HL-60 (cell line): ENCODE results near the gene PIK3R2.

Source experiments
- DNase-seq, 2 experiments: peaks; one replicate each; pipeline ENCODE4 v3.0.0-alpha.2; 2010 to 2020; ENCODE audit warnings: low read depth in 1 of 2, low spot score in 1 of 2
- H3K27ac ChIP-seq: fragments of 250-450 bp; sonication (Bioruptor Pico); replicated peaks from 2 replicates; pipeline ENCODE4 v1.5.1; 2020; ENCODE audit warnings: mild to moderate bottlenecking, moderate library complexity
- H3K27me3 ChIP-seq: fragments of 250-450 bp; sonication (Bioruptor Pico); 2 replicates; pipeline ENCODE4 v1.5.1; 2021; ENCODE audit warnings: mild to moderate bottlenecking, moderate library complexity; ENCODE audit not compliant: insufficient read depth, poor library complexity, severe bottlenecking
- H3K4me3 ChIP-seq: replicated peaks from 2 replicates; pipeline ENCODE4 v1.5.1; 2011; ENCODE audit warnings: mild to moderate bottlenecking, control low read depth, low read length; ENCODE audit not compliant: insufficient read depth
- CTCF ChIP-seq: IDR thresholded peaks from one replicate; pipeline ENCODE4 v1.5.1; 2011; ENCODE audit warnings: low read length, control low read depth, inconsistent platforms; ENCODE audit not compliant: insufficient read depth
- GABPA ChIP-seq: IDR thresholded peaks from 2 replicates; pipeline ENCODE4 v1.6.1; 2012; ENCODE audit warnings: low read depth
- POLR2AphosphoS5 ChIP-seq: IDR thresholded peaks from 2 replicates; pipeline ENCODE4 v1.6.1; 2012; ENCODE audit warnings: low read depth
- REST ChIP-seq: IDR thresholded peaks from 2 replicates; pipeline ENCODE4 v1.6.1; 2012; ENCODE audit warnings: low read depth; ENCODE audit not compliant: insufficient replicate concordance
- SPI1 ChIP-seq: IDR thresholded peaks from 2 replicates; pipeline ENCODE4 v1.6.1; 2012; ENCODE audit warnings: low read depth, mild to moderate bottlenecking, borderline replicate concordance

The PIK3R2 gene

GRCh38 chr19:18112989-18113478, 39.9 kb upstream of the PIK3R2 start:
- DNase-seq = peak in 1 of 2 experiments; percentile 89
- Histone ChIP-seq H3K4me3 (no peak overlapping the region), H3K27ac (no peak overlapping the region), H3K27me3 (no peaks in the 10 kb centered on the region)
- TF ChIP-seq SPI1 (peak; percentile 75), POLR2AphosphoS5 (no peak), CTCF (peak; percentile 97)

- no peak for DNase-seq
- no peaks in the 10 kb centered on the region for H3K27me3 ChIP-seq
- no peak for TF ChIP-seq GABPA
- no peak for TF ChIP-seq CTCF
- no peak for TF ChIP-seq SPI1
- no peak for TF ChIP-seq POLR2AphosphoS5
- TF ChIP-seq REST = no peak
- no peak overlapping the region for H3K4me3 ChIP-seq
- no peak overlapping the region for H3K27ac ChIP-seq
Observed at GRCh38 chr19:18113827-18114226, 39.1 kb upstream of the PIK3R2 start.

- no peaks in the 10 kb centered on the region for H3K27me3 ChIP-seq
- TF ChIP-seq REST (no peak), POLR2AphosphoS5 (no peak), SPI1 (no peak), CTCF (no peak), GABPA (no peak)
- H3K4me3 ChIP-seq = no peak overlapping the region
- DNase-seq = no peak
- no peak overlapping the region for H3K27ac ChIP-seq
Observed at GRCh38 chr19:18114483-18114882, 38.5 kb upstream of the PIK3R2 start.

GRCh38 chr19:18117364-18117691, 35.6 kb upstream of the PIK3R2 start:
- peak overlapping the region; percentile 38 for H3K27ac ChIP-seq
- no peak for TF ChIP-seq CTCF
- no peak for TF ChIP-seq GABPA
- TF ChIP-seq SPI1 = no peak
- no peak for TF ChIP-seq REST
- no peak for TF ChIP-seq POLR2AphosphoS5
- H3K4me3 ChIP-seq = peak overlapping the region; percentile 4; the same call in 1 of the 2 replicates
- H3K27me3 ChIP-seq = no peaks in the 10 kb centered on the region
- DNase-seq = no peak
